ENCODE data around the gene BOD1L2.

The BOD1L2 gene

GRCh38 chr18:57148263-57148662, 1.4 kb downstream of the BOD1L2 start:
- H4K20me1 ChIP-seq, result no peaks in the 10 kb centered on the region
- no peaks in the 10 kb centered on the region for H3K36me3 ChIP-seq
- H3K9ac ChIP-seq, result no peak overlapping the region
- H3K4me2 ChIP-seq, result no peak overlapping the region
- peaks cover 0 to 13% (median 5%) of the 10 kb centered on the region in 11 experiments; a peak in 8 of 22 replicates for H3K9me3 ChIP-seq (replicated peaks in 1 of 11)
- peaks cover 10 to 19% (median 16%) of the 10 kb centered on the region in 10 experiments; a peak in 18 of 20 replicates for H3K4me1 ChIP-seq
- peaks cover 0 to 46% (median 6%) of the 10 kb centered on the region in 11 experiments; a peak in 9 of 22 replicates for H3K27me3 ChIP-seq
- H3K4me3 ChIP-seq, result no peak overlapping the region
- no peak overlapping the region for H3K27ac ChIP-seq
- TF ChIP-seq Cebpa-rat (IDR thresholded peaks at IDR 0.05), result no peak

- Histone ChIP-seq H3K4me2 (peak overlapping the region in 1 of 11 experiments; percentile 21; a peak in 2 of 22 replicates), H3K9me3 (replicated peaks in 1 of 11) (peaks cover 0 to 13% (median 5%) of the 10 kb centered on the region in 11 experiments; a peak in 8 of 22 replicates), H3K27ac (no peak overlapping the region), H3K9ac (no peak overlapping the region), H3K36me3 (no peaks in the 10 kb centered on the region), H3K4me3 (no peak overlapping the region), H3K27me3 (peaks cover 0 to 47% (median 6%) of the 10 kb centered on the region in 11 experiments; a peak in 9 of 22 replicates), H4K20me1 (no peaks in the 10 kb centered on the region), H3K4me1 (peaks cover 10 to 19% (median 16%) of the 10 kb centered on the region in 10 experiments; a peak in 18 of 20 replicates)
- TF ChIP-seq Cebpa-rat (IDR thresholded peaks at IDR 0.05), result no peak
Measured at GRCh38 chr18:57149051-57149450, 2.2 kb downstream of the BOD1L2 start.

GRCh38 chr18:57149531-57149930, 2.6 kb downstream of the BOD1L2 start:
- TF ChIP-seq Cebpa-rat (IDR thresholded peaks at IDR 0.05), result no peak
- Histone ChIP-seq H3K4me2 (peak overlapping the region; percentile 0 to 60 (median 29); a peak in 14 of 22 replicates), H3K4me1 (peaks cover 10 to 19% (median 16%) of the 10 kb centered on the region in 10 experiments; a peak in 18 of 20 replicates), H3K4me3 (no peak overlapping the region), H3K9me3 (replicated peaks in 1 of 11) (peaks cover 0 to 13% (median 5%) of the 10 kb centered on the region in 11 experiments; a peak in 8 of 22 replicates), H4K20me1 (no peaks in the 10 kb centered on the region; a peak in 1 of 22 replicates), H3K36me3 (no peaks in the 10 kb centered on the region), H3K27me3 (peaks cover 0 to 47% (median 6%) of the 10 kb centered on the region in 11 experiments; a peak in 9 of 22 replicates), H3K27ac (no peak overlapping the region), H3K9ac (no peak overlapping the region)

GRCh38 chr18:57150081-57150480, 3.2 kb downstream of the BOD1L2 start:
- Histone ChIP-seq H3K4me3 (no peak overlapping the region), H3K9me3 (replicated peaks in 1 of 11) (peaks cover 0 to 13% (median 5%) of the 10 kb centered on the region in 11 experiments; a peak in 8 of 22 replicates), H3K4me2 (peak overlapping the region; percentile 0 to 60 (median 33); a peak in 17 of 22 replicates), H3K36me3 (no peaks in the 10 kb centered on the region), H3K27ac (no peak overlapping the region), H3K9ac (no peak overlapping the region), H3K27me3 (peaks cover 0 to 47% (median 6%) of the 10 kb centered on the region in 11 experiments; a peak in 9 of 22 replicates), H4K20me1 (no peaks in the 10 kb centered on the region; a peak in 1 of 22 replicates), H3K4me1 (peaks cover 10 to 19% (median 16%) of the 10 kb centered on the region in 10 experiments; a peak in 18 of 20 replicates)
- no peak for TF ChIP-seq Cebpa-rat (IDR thresholded peaks at IDR 0.05)

- Histone ChIP-seq H3K27me3 (peaks cover 0 to 47% (median 6%) of the 10 kb centered on the region in 11 experiments; a peak in 9 of 22 replicates), H4K20me1 (no peaks in the 10 kb centered on the region; a peak in 1 of 22 replicates), H3K4me3 (no peak overlapping the region), H3K4me1 (peaks cover 14 to 22% (median 19%) of the 10 kb centered on the region in 10 experiments; a peak in 19 of 20 replicates), H3K9me3 (replicated peaks in 1 of 11) (peaks cover 0 to 13% (median 5%) of the 10 kb centered on the region in 11 experiments; a peak in 8 of 22 replicates), H3K36me3 (no peaks in the 10 kb centered on the region), H3K4me2 (peak overlapping the region in 5 of 11 experiments; percentile 1 to 60 (median 29); a peak in 7 of 22 replicates), H3K9ac (no peak overlapping the region), H3K27ac (no peak overlapping the region)
- TF ChIP-seq Cebpa-rat (IDR thresholded peaks at IDR 0.05), result no peak
Measured at GRCh38 chr18:57150828-57151227, 3.9 kb downstream of the BOD1L2 start.

- H3K4me3 ChIP-seq, result no peak overlapping the region
- H3K4me2 ChIP-seq, result no peak overlapping the region
- TF ChIP-seq Cebpa-rat (IDR thresholded peaks at IDR 0.05), result no peak
- H3K27ac ChIP-seq, result no peak overlapping the region
- H3K9ac ChIP-seq, result no peak overlapping the region
- H4K20me1 ChIP-seq, result no peaks in the 10 kb centered on the region; a peak in 1 of 22 replicates
- H3K27me3 ChIP-seq, result peaks cover 0 to 30% (median 6%) of the 10 kb centered on the region in 11 experiments; a peak in 9 of 22 replicates
- H3K9me3 ChIP-seq (replicated peaks in 1 of 11), result no peaks in the 10 kb centered on the region
- no peaks in the 10 kb centered on the region for H3K36me3 ChIP-seq
- H3K4me1 ChIP-seq, result peaks cover 13 to 27% (median 24%) of the 10 kb centered on the region in 10 experiments
Measured at GRCh38 chr18:57154191-57154830, 7.4 kb downstream of the BOD1L2 start.

GRCh38 chr18:57164401-57164800, 17.5 kb downstream of the BOD1L2 start:
- TF ChIP-seq Cebpa-rat (IDR thresholded peaks at IDR 0.05), result no peak
- Histone ChIP-seq H3K4me1 (no peaks in the 10 kb centered on the region), H3K9me3 (replicated peaks in 1 of 11) (peaks cover 0 to 16% (median 0%) of the 10 kb centered on the region in 11 experiments; a peak in 7 of 22 replicates), H3K27me3 (no peaks in the 10 kb centered on the region), H3K27ac (no peak overlapping the region), H3K4me2 (no peak overlapping the region), H4K20me1 (no peaks in the 10 kb centered on the region), H3K36me3 (no peaks in the 10 kb centered on the region), H3K9ac (no peak overlapping the region), H3K4me3 (no peak overlapping the region)

- H3K4me2 ChIP-seq, result no peak overlapping the region
- no peaks in the 10 kb centered on the region for H3K36me3 ChIP-seq
Measured at GRCh38 chr18:57167617-57168308, 20.9 kb downstream of the BOD1L2 start.

GRCh38 chr18:57171026-57171425, 24.1 kb downstream of the BOD1L2 start:
- no peak overlapping the region for H3K27ac ChIP-seq
- H3K4me3 ChIP-seq, result no peak overlapping the region
- no peak for TF ChIP-seq Cebpa-rat (IDR thresholded peaks at IDR 0.05)
- no peaks in the 10 kb centered on the region for H3K27me3 ChIP-seq
- no peaks in the 10 kb centered on the region for H3K36me3 ChIP-seq
- no peaks in the 10 kb centered on the region for H4K20me1 ChIP-seq
- H3K4me1 ChIP-seq, result no peaks in the 10 kb centered on the region
- no peak overlapping the region for H3K4me2 ChIP-seq
- peaks cover 5 to 15% (median 9%) of the 10 kb centered on the region in 11 experiments; a peak in 18 of 22 replicates for H3K9me3 ChIP-seq (replicated peaks in 1 of 11)
- H3K9ac ChIP-seq, result no peak overlapping the region

More at GRCh38 chr18:57167617-57168308, 20.9 kb downstream of the BOD1L2 start:
- no peak overlapping the region for H3K9ac ChIP-seq
- no peaks in the 10 kb centered on the region for H3K4me1 ChIP-seq
- no peak overlapping the region for H3K4me3 ChIP-seq
- H3K27ac ChIP-seq, result no peak overlapping the region
- peaks cover 0 to 14% (median 0%) of the 10 kb centered on the region in 11 experiments; a peak in 7 of 22 replicates for H3K9me3 ChIP-seq (replicated peaks in 1 of 11)
- no peak for TF ChIP-seq Cebpa-rat (IDR thresholded peaks at IDR 0.05)
- H4K20me1 ChIP-seq, result no peaks in the 10 kb centered on the region
- no peaks in the 10 kb centered on the region for H3K27me3 ChIP-seq
